ENCODE results near the gene COX19. TPM values are rescaled to one million over a fixed set of nuclear protein-coding genes. Genes with fewer than 3 reads are reported as not detected.

The COX19 gene
- total and polyA plus RNA-seq, 2 of the 13 experiments (the other 11 are each of a cell fraction or from before 2014, with no cell fraction given) = 11.5 to 21.7 TPM

- TF ChIP-seq RFXANK (CRISPR knock-in tag; IDR thresholded peaks at IDR 0.05) (no peak), THYN1 (CRISPR knock-in tag; IDR thresholded peaks at IDR 0.05; ENCODE audit: borderline replicate concordance, low read depth) (no peak), THAP11 (CRISPR knock-in tag; IDR thresholded peaks at IDR 0.05) (peak; percentile 63), ZSCAN25 (CRISPR knock-in tag; IDR thresholded peaks at IDR 0.05) (peak; percentile 41; the same call in 1 of the 2 replicates), HNRNPL (IDR thresholded peaks at IDR 0.05; ENCODE audit: low read depth, low read length) (peak; percentile 95), ETV5 (CRISPR knock-in tag; IDR thresholded peaks at IDR 0.05; ENCODE audit: borderline replicate concordance) (peak; percentile 76), GATAD2A (CRISPR knock-in tag; IDR thresholded peaks at IDR 0.05) (peak; percentile 89), SAP130 (CRISPR knock-in tag; IDR thresholded peaks at IDR 0.05; ENCODE audit: low read depth) (peak; percentile 74), JUND (CRISPR knock-in tag; IDR thresholded peaks at IDR 0.05) (peak; percentile 30; the same call in 1 of the 2 replicates), MEIS1 (CRISPR knock-in tag; IDR thresholded peaks at IDR 0.05; ENCODE audit: borderline replicate concordance) (peak; percentile 46; the same call in 1 of the 2 replicates), HIVEP1 (CRISPR knock-in tag; IDR thresholded peaks at IDR 0.05) (peak; percentile 79), ZBTB38 (CRISPR knock-in tag; IDR thresholded peaks at IDR 0.05) (peak; percentile 76), NFKB2 (CRISPR knock-in tag; IDR thresholded peaks at IDR 0.05; ENCODE audit: borderline replicate concordance) (0 out of 2 replicates have a peak, but pooled peaks have one; percentile 34), TBL1XR1 (IDR thresholded peaks at IDR 0.05; ENCODE audit: borderline replicate concordance, low read length, partially characterized antibody) (peak; percentile 94), BORCS8-MEF2B (CRISPR knock-in tag; IDR thresholded peaks at IDR 0.05) (peak; percentile 73; the same call in 1 of the 2 replicates), ZNF335 (CRISPR knock-in tag; IDR thresholded peaks at IDR 0.05) (peak; percentile 57; the same call in 1 of the 2 replicates), PITX1 (CRISPR knock-in tag; IDR thresholded peaks at IDR 0.05) (peak; percentile 28; the same call in 1 of the 2 replicates), ZNF746 (CRISPR knock-in tag; IDR thresholded peaks at IDR 0.05) (peak; percentile 88; the same call in 1 of the 2 replicates), SP5 (CRISPR knock-in tag; IDR thresholded peaks at IDR 0.05; ENCODE audit: borderline replicate concordance, low read depth) (peak; percentile 87), NR2F6 (IDR thresholded peaks at IDR 0.05) (peak; percentile 91), NR2F6 (CRISPR knock-in tag; IDR thresholded peaks at IDR 0.05) (peak; percentile 92), SP1 (IDR thresholded peaks at IDR 0.05) (no peak), SP1 (CRISPR knock-in tag; IDR thresholded peaks at IDR 0.05) (peak; percentile 46; the same call in 1 of the 2 replicates), RFXAP (CRISPR knock-in tag; IDR thresholded peaks at IDR 0.05; ENCODE audit: borderline replicate concordance) (peak; percentile 59; the same call in 1 of the 2 replicates), SMYD3 (CRISPR knock-in tag; IDR thresholded peaks at IDR 0.05) (no peak), HDAC1 (CRISPR knock-in tag; IDR thresholded peaks at IDR 0.05) (peak; percentile 66; the same call in 1 of the 2 replicates), SP2 (CRISPR knock-in tag; IDR thresholded peaks at IDR 0.05) (no peak), NRL (CRISPR knock-in tag; IDR thresholded peaks at IDR 0.05; ENCODE audit: borderline replicate concordance) (no peak)
- TF ChIP-seq, protein P1, sequence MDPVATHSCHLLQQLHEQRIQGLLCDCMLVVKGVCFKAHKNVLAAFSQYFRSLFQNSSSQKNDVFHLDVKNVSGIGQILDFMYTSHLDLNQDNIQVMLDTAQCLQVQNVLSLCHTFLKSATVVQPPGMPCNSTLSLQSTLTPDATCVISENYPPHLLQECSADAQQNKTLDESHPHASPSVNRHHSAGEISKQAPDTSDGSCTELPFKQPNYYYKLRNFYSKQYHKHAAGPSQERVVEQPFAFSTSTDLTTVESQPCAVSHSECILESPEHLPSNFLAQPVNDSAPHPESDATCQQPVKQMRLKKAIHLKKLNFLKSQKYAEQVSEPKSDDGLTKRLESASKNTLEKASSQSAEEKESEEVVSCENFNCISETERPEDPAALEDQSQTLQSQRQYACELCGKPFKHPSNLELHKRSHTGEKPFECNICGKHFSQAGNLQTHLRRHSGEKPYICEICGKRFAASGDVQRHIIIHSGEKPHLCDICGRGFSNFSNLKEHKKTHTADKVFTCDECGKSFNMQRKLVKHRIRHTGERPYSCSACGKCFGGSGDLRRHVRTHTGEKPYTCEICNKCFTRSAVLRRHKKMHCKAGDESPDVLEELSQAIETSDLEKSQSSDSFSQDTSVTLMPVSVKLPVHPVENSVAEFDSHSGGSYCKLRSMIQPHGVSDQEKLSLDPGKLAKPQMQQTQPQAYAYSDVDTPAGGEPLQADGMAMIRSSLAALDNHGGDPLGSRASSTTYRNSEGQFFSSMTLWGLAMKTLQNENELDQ (CRISPR knock-in tag; IDR thresholded peaks at IDR 0.05; ENCODE audit: borderline replicate concordance) = no peak
- TF ChIP-seq, protein P2, sequence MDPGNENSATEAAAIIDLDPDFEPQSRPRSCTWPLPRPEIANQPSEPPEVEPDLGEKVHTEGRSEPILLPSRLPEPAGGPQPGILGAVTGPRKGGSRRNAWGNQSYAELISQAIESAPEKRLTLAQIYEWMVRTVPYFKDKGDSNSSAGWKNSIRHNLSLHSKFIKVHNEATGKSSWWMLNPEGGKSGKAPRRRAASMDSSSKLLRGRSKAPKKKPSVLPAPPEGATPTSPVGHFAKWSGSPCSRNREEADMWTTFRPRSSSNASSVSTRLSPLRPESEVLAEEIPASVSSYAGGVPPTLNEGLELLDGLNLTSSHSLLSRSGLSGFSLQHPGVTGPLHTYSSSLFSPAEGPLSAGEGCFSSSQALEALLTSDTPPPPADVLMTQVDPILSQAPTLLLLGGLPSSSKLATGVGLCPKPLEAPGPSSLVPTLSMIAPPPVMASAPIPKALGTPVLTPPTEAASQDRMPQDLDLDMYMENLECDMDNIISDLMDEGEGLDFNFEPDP (CRISPR knock-in tag; conservative IDR thresholded peaks at IDR 0.05) = no peak
Observed at GRCh38 chr7:926061-927030, 49.0 kb downstream of the COX19 start (continued).
